Keratinocyte (primary cell): ENCODE measurements around the gene ADCYAP1R1. TPM values are rescaled to one million over a fixed set of nuclear protein-coding genes. Genes with fewer than 3 reads are reported as not detected.

Source experiments
- DNase-seq: peaks from one replicate; pipeline ENCODE4 v3.0.0-alpha.2; 2011; ENCODE audit warnings: low read depth, missing footprints, low spot score
- FAIRE-seq: peaks from 2 replicates; lab custom pipeline; 2011; peaks lifted over from hg19 to GRCh38; lab: Jason Lieb, UNC
- H2AFZ ChIP-seq: 2 replicates; pipeline ENCODE4 v1.6.0; 2012; ENCODE audit warnings: low read length, control low read depth, inconsistent platforms; ENCODE audit not compliant: control insufficient read depth
- H3K27ac ChIP-seq: 2 replicates; pipeline ENCODE4 v1.5.1; 2011; ENCODE audit warnings: low read length; ENCODE audit not compliant: control insufficient read depth, insufficient read depth
- H3K27me3 ChIP-seq: 3 replicates; pipeline ENCODE4 v1.6.0; 2011; ENCODE audit warnings: low read length; ENCODE audit not compliant: control insufficient read depth, insufficient read depth; ENCODE audit errors: extremely low read depth
- H3K36me3 ChIP-seq, 2 experiments: 2 replicates in 1 of 2; 3 replicates in 1 of 2; pipeline ENCODE4 v1.5.1; 2011; ENCODE audit warnings: low read length in 2 of 2, mild to moderate bottlenecking in 1 of 2; ENCODE audit not compliant: control insufficient read depth in 2 of 2, insufficient read depth in 2 of 2; ENCODE audit errors: extremely low read depth in 1 of 2
- H3K4me1 ChIP-seq: 3 replicates; pipeline ENCODE4 v1.5.1; 2011; ENCODE audit warnings: low read length; ENCODE audit not compliant: control insufficient read depth, insufficient read depth; ENCODE audit errors: extremely low read depth
- H3K4me2 ChIP-seq: 3 replicates; pipeline ENCODE4 v1.6.0; 2011; ENCODE audit warnings: low read depth, low read length; ENCODE audit not compliant: control insufficient read depth, insufficient read depth; ENCODE audit errors: extremely low read depth
- H3K4me3 ChIP-seq, 3 experiments: fragments of 200-600 bp in 1 of 3; sonication (generic) in 1 of 3; 2 replicates in 2 of 3; 3 replicates in 1 of 3; pipeline ENCODE4 v1.5.1; 2011 to 2016; ENCODE audit warnings: low read length in 3 of 3, mild to moderate bottlenecking in 3 of 3, control low read depth in 2 of 3, inconsistent platforms in 1 of 3, low read depth in 1 of 3, mixed read lengths in 1 of 3, mixed run types in 1 of 3, moderate library complexity in 1 of 3; ENCODE audit not compliant: control insufficient read depth in 2 of 3, insufficient read depth in 2 of 3; ENCODE audit errors: extremely low read depth in 1 of 3
- H3K79me2 ChIP-seq: 2 replicates; pipeline ENCODE4 v1.6.0; 2012; ENCODE audit warnings: low read length; ENCODE audit not compliant: control insufficient read depth, insufficient read depth
- H3K9ac ChIP-seq: 3 replicates; pipeline ENCODE4 v1.6.0; 2011; ENCODE audit warnings: low read length; ENCODE audit not compliant: control insufficient read depth, insufficient read depth; ENCODE audit errors: extremely low read depth
- H3K9me1 ChIP-seq: 3 replicates; pipeline ENCODE4 v1.6.0; 2011; ENCODE audit warnings: low read length; ENCODE audit not compliant: control insufficient read depth, insufficient read depth; ENCODE audit errors: extremely low read depth
- H3K9me3 ChIP-seq: 2 replicates; pipeline ENCODE4 v1.5.1; 2012; ENCODE audit warnings: low read depth, low read length; ENCODE audit not compliant: control insufficient read depth
- H4K20me1 ChIP-seq: 3 replicates; pipeline ENCODE4 v1.6.0; 2011; ENCODE audit warnings: low read length; ENCODE audit not compliant: control insufficient read depth, insufficient read depth; ENCODE audit errors: extremely low read depth
- CTCF ChIP-seq, 3 experiments: IDR thresholded peaks in 1 of 3; conservative IDR thresholded peaks in 1 of 3; optimal IDR thresholded peaks in 1 of 3; 2 replicates in 2 of 3; 3 replicates in 1 of 3; pipeline versions ENCODE3 to v1.5.1; 2011; ENCODE audit warnings: low read length in 3 of 3, mild to moderate bottlenecking in 3 of 3, moderate library complexity in 2 of 3, control low read depth in 1 of 3, inconsistent platforms in 1 of 3; ENCODE audit not compliant: insufficient read depth in 2 of 3; ENCODE audit errors: extremely low read depth in 1 of 3
- EZH2 ChIP-seq: IDR thresholded peaks from one replicate; pipeline ENCODE4 v1.6.1; 2012; ENCODE audit warnings: inconsistent platforms, mild to moderate bottlenecking, low read length, moderate library complexity
- dilution Hi-C: fragments of 300-500 bp; cut with MboI; formaldehyde crosslinking; loops from one replicate; pipeline ENCODE4 v1.7.0; 2020; ENCODE audit warnings: low sequenced_read_pairs; ENCODE audit not compliant: extremely low pct_ligation_motif_present
- polyA plus RNA-seq, 5 experiments: library from polyadenylated mRNA; depleted of rRNA in 3 of 5; stranded (reverse) in 3 of 5; stranded (forward) in 1 of 5; unstranded in 1 of 5; fragments of >200 nt; gene quantifications; 1 replicate in 1 of 5; 2 replicates in 3 of 5; 3 replicates in 1 of 5; pipeline versions ENCODE4 v1.2.1 to v1.2.3, GENCODE V29; 2011 to 2012; ENCODE audit warnings: missing spikeins in 2 of 5, low read depth in 1 of 5, low replicate concordance in 1 of 5

Gene ADCYAP1R1
- polyA plus RNA-seq, 1 donor (not counting 4 experiments of a cell fraction or from before 2014, with no cell fraction given), result not detected

GRCh38 chr7:31047313-31048146, 4.6 kb upstream of the ADCYAP1R1 start:
- Histone ChIP-seq H3K4me1 (no peaks in the 10 kb centered on the region), H3K4me2 (no peak overlapping the region), H3K27me3 (peaks cover 47% of the 10 kb centered on the region), H3K4me3 (no peak overlapping the region), H4K20me1 (no peaks in the 10 kb centered on the region), H3K27ac (no peak overlapping the region), H2AFZ (no peak overlapping the region), H3K9me1 (no peaks in the 10 kb centered on the region), H3K9ac (no peak overlapping the region), H3K9me3 (no peaks in the 10 kb centered on the region), H3K79me2 (no peaks in the 10 kb centered on the region), H3K36me3 (no peaks in the 10 kb centered on the region)
- dilution Hi-C loops, result no loop called here
- FAIRE-seq, result no peak
- no peak for DNase-seq
- no peak for TF ChIP-seq EZH2
- no peak for TF ChIP-seq CTCF (optimal IDR thresholded peaks at IDR 0.05 in 1 of 3, IDR thresholded peaks at IDR 0.05 in 1 of 3, conservative IDR thresholded peaks at IDR 0.05 in 1 of 3; ENCODE audit: extremely low read depth in 1 of 3, insufficient read depth in 2 of 3, low read length in 3 of 3)

DNA sequence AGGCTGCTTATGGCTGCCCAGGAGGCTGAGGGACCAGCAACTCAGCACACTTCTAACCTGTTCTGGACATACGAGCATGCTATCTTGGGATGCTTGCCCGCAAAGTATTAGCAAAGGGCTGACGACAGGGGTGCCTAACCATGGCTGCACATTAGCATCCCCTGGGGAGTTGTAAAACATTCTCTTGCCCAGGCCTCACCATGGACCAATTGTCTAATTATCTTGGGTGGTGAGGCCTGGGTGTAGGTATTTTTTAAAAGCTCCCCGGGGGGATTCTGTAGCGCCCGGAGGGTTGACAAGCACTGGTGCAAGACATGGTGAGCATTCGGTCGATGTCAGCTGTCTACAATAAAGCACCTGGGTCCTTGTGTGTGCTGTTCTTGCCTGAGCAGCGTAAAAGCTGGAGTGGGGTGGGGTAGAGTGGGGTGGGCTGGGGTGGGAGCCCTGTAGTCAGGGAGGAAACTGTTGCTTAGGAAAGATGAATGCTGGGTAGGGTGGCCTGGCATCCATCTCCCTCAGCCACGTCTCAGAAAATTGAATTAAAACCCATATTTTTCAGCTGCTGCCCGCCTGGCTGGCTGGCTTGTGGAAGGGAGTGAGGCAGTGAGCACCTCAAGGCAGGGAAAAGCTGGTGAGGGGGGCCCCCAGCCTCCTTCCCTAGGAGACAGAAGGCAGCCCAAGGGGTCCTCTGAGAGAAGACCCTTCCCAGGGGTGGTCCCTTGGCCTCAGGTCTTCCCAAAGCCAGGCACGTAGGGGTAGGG, 2.9 kb upstream of the ADCYAP1R1 start:
- Histone ChIP-seq H3K9me3 (no peaks in the 10 kb centered on the region), H2AFZ (no peak overlapping the region), H3K4me1 (no peaks in the 10 kb centered on the region), H3K36me3 (no peaks in the 10 kb centered on the region), H3K27me3 (peaks cover 48% of the 10 kb centered on the region), H4K20me1 (no peaks in the 10 kb centered on the region), H3K4me2 (no peak overlapping the region), H3K9me1 (no peaks in the 10 kb centered on the region), H3K27ac (no peak overlapping the region), H3K4me3 (no peak overlapping the region), H3K9ac (no peak overlapping the region), H3K79me2 (no peaks in the 10 kb centered on the region)
- dilution Hi-C loops, result no loop called here
- FAIRE-seq (no peak), DNase-seq (no peak)
- TF ChIP-seq CTCF (optimal IDR thresholded peaks at IDR 0.05 in 1 of 3, IDR thresholded peaks at IDR 0.05 in 1 of 3, conservative IDR thresholded peaks at IDR 0.05 in 1 of 3; ENCODE audit: extremely low read depth in 1 of 3, insufficient read depth in 2 of 3, low read length in 3 of 3), result no peak
- TF ChIP-seq EZH2, result no peak
